GM06990 (cell line): ENCODE measurements around the gene CYP2A13.
"Not testable (repeated sequence)": the region's sequence is repeated elsewhere in the genome, so short reads cannot be mapped to it uniquely, and the experiment has no call there.

Experiments used
- DNase-seq: peaks from one replicate; pipeline ENCODE4 v3.0.0-alpha.2; 2011; ENCODE audit not compliant: insufficient read length; ENCODE audit errors: extremely low read depth
- H3K27me3 ChIP-seq: replicated peaks from 2 replicates; pipeline ENCODE4 v1.6.0; 2011; ENCODE audit warnings: low read length; ENCODE audit not compliant: control insufficient read depth, insufficient read depth
- H3K36me3 ChIP-seq: 2 replicates; pipeline ENCODE4 v1.5.1; 2011; ENCODE audit warnings: low read length; ENCODE audit not compliant: control insufficient read depth, insufficient read depth
- H3K4me3 ChIP-seq: replicated peaks from 2 replicates; pipeline ENCODE4 v1.5.1; 2011; ENCODE audit warnings: low read depth, mild to moderate bottlenecking, control low read depth, low read length
- CTCF ChIP-seq: IDR thresholded peaks from 2 replicates; pipeline ENCODE4 v1.5.1; 2011; ENCODE audit warnings: low read length, control low read depth, mild to moderate bottlenecking, inconsistent platforms; ENCODE audit not compliant: insufficient read depth, poor library complexity, severe bottlenecking

CYP2A13 gene

GRCh38 chr19:41097302-41097701, 9.1 kb downstream of the CYP2A13 start:
- H3K27me3 ChIP-seq: no peaks in the 10 kb centered on the region; the same call in 1 of the 2 replicates
- H3K4me3 ChIP-seq: no peak overlapping the region
- DNase-seq: no peak
- TF ChIP-seq CTCF: no peak
- no peaks in the 10 kb centered on the region for H3K36me3 ChIP-seq

- H3K36me3 ChIP-seq: no peaks in the 10 kb centered on the region
- no peak for TF ChIP-seq CTCF
- DNase-seq: no peak
Measured at GRCh38 chr19:41098762-41099161, 10.5 kb downstream of the CYP2A13 start.

GRCh38 chr19:41102210-41102609, 14.0 kb downstream of the CYP2A13 start:
- not testable (repeated sequence) for H3K4me3 ChIP-seq, DNase-seq, H3K27me3 ChIP-seq

More at GRCh38 chr19:41098762-41099161, 10.5 kb downstream of the CYP2A13 start:
- H3K27me3 ChIP-seq: no peaks in the 10 kb centered on the region
- H3K4me3 ChIP-seq: no peak overlapping the region

GRCh38 chr19:41106177-41106576, 17.9 kb downstream of the CYP2A13 start:
- no peak overlapping the region for H3K4me3 ChIP-seq
- no peaks in the 10 kb centered on the region for H3K36me3 ChIP-seq
- no peak for TF ChIP-seq CTCF
- no peaks in the 10 kb centered on the region for H3K27me3 ChIP-seq
- DNase-seq: no peak

More at GRCh38 chr19:41102210-41102609, 14.0 kb downstream of the CYP2A13 start:
- H3K36me3 ChIP-seq: not testable (repeated sequence)

GRCh38 chr19:41111296-41111695, 23.0 kb downstream of the CYP2A13 start:
- DNase-seq: no peak

GRCh38 chr19:41111750-41112295, 23.6 kb downstream of the CYP2A13 start:
- DNase-seq: no peak
- Histone ChIP-seq H3K27me3 (no peaks in the 10 kb centered on the region; the same call in 1 of the 2 replicates), H3K36me3 (no peaks in the 10 kb centered on the region), H3K4me3 (no peak overlapping the region)
- TF ChIP-seq CTCF: no peak

More at GRCh38 chr19:41111296-41111695, 23.0 kb downstream of the CYP2A13 start:
- TF ChIP-seq CTCF: no peak
- no peaks in the 10 kb centered on the region for H3K36me3 ChIP-seq
- no peak overlapping the region for H3K4me3 ChIP-seq
- no peaks in the 10 kb centered on the region; the same call in 1 of the 2 replicates for H3K27me3 ChIP-seq
